Keratinocyte (primary cell): Measurements from ENCODE around the gene HOMER1.

Source experiments
- CTCF ChIP-seq, 3 experiments: IDR thresholded peaks in 1 of 3; conservative IDR thresholded peaks in 1 of 3; optimal IDR thresholded peaks in 1 of 3; 2 replicates in 2 of 3; 3 replicates in 1 of 3; pipeline versions ENCODE3 to v1.5.1; 2011; ENCODE audit warnings: low read length in 3 of 3, mild to moderate bottlenecking in 3 of 3, moderate library complexity in 2 of 3, control low read depth in 1 of 3, inconsistent platforms in 1 of 3; ENCODE audit not compliant: insufficient read depth in 2 of 3; ENCODE audit errors: extremely low read depth in 1 of 3
- EZH2 ChIP-seq: IDR thresholded peaks from one replicate; pipeline ENCODE4 v1.6.1; 2012; ENCODE audit warnings: inconsistent platforms, mild to moderate bottlenecking, low read length, moderate library complexity

- TF ChIP-seq CTCF (optimal IDR thresholded peaks at IDR 0.05 in 1 of 3, IDR thresholded peaks at IDR 0.05 in 1 of 3, conservative IDR thresholded peaks at IDR 0.05 in 1 of 3; ENCODE audit: extremely low read depth in 1 of 3, insufficient read depth in 2 of 3, low read length in 3 of 3), result no peak
- TF ChIP-seq EZH2, result no peak
These were observed 57.5 kb downstream of the HOMER1 start for GRCh38 chr5:79456400-79456799.
